HepG2 (cell line): Measurements from ENCODE around the gene ALG9. TPM values are rescaled to one million over a fixed set of nuclear protein-coding genes. Genes with fewer than 3 reads are reported as not detected.
A peak's percentile ranks its signal among the peaks of the same experiment; 100 is the strongest.

Experiments used
- ASH2L ChIP-seq: fragments of 300-600, 200-600 bp; sonication (generic); IDR thresholded peaks from 2 replicates; pipeline ENCODE4 v1.7.0; 2017; ENCODE audit warnings: low read depth, mild to moderate bottlenecking, moderate library complexity, mixed read lengths, low read length; ENCODE audit not compliant: insufficient read length
- CBX1 ChIP-seq: IDR thresholded peaks from one replicate; pipeline ENCODE4 v1.6.1; 2016; ENCODE audit warnings: antibody characterized with exemption, low read depth
- CHD4 ChIP-seq: fragments of 200-600 bp; sonication (generic); IDR thresholded peaks from 2 replicates; pipeline ENCODE4 v1.7.0; 2017; ENCODE audit warnings: mild to moderate bottlenecking, low read length, borderline replicate concordance
- FOXO1 ChIP-seq: sonication (generic); formaldehyde crosslinking; IDR thresholded peaks from 2 replicates; pipeline ENCODE4 v1.4.0; 2020; ENCODE audit warnings: missing genetic modification reagents
- NR3C1 ChIP-seq: sonication (generic); formaldehyde crosslinking; IDR thresholded peaks from 2 replicates; pipeline ENCODE4 v1.4.0; 2020; ENCODE audit warnings: missing genetic modification reagents
- SNAPC2 ChIP-seq: sonication (generic); formaldehyde crosslinking; IDR thresholded peaks from 2 replicates; pipeline ENCODE4 v1.8.1; 2022; ENCODE audit warnings: mild to moderate bottlenecking, missing genetic modification reagents
- SP1 ChIP-seq, 2 experiments: fragments of 450-650 bp in 1 of 2; sonication (generic) in 1 of 2; formaldehyde crosslinking in 1 of 2; IDR thresholded peaks; 2 replicates each; pipeline versions ENCODE4 v1.4.0 to v1.6.1; 2016 to 2020; ENCODE audit warnings: missing genetic modification reagents in 1 of 2
- ZNF12 ChIP-seq: sonication (generic); formaldehyde crosslinking; IDR thresholded peaks from 2 replicates; pipeline ENCODE4 v1.5.0; 2020; ENCODE audit warnings: missing genetic modification reagents
- ZNF160 ChIP-seq: sonication (generic); formaldehyde crosslinking; IDR thresholded peaks from 2 replicates; pipeline ENCODE4 v1.8.0; 2022; ENCODE audit warnings: mild to moderate bottlenecking, inconsistent platforms, missing genetic modification reagents
- ZNF367 ChIP-seq: sonication (generic); formaldehyde crosslinking; IDR thresholded peaks from 2 replicates; pipeline ENCODE4 v1.4.0; 2020; ENCODE audit warnings: missing genetic modification reagents, borderline replicate concordance
- ZNF766 ChIP-seq: sonication (generic); formaldehyde crosslinking; IDR thresholded peaks from 2 replicates; pipeline ENCODE4 v1.5.0; 2020; ENCODE audit warnings: missing genetic modification reagents, borderline replicate concordance
- ZNF792 ChIP-seq: IDR thresholded peaks from 2 replicates; pipeline ENCODE4 v1.6.1; 2016
- ZSCAN31 ChIP-seq: sonication (generic); formaldehyde crosslinking; IDR thresholded peaks from 2 replicates; pipeline ENCODE4 v1.5.0; 2020; ENCODE audit warnings: low read depth, mild to moderate bottlenecking, missing genetic modification reagents
- polyA plus RNA-seq, 8 experiments: library from polyadenylated mRNA; depleted of rRNA in 3 of 8; stranded (reverse) in 7 of 8; unstranded in 1 of 8; fragments of >200 nt; fragmentation: Illumina TruSeq in 4 of 8; extraction: Trizol in 4 of 8; gene quantifications; 2 replicates each; pipeline versions ENCODE4 v1.2.1 to v1.2.3, GENCODE V29; 2011 to 2016; ENCODE audit warnings: low read depth in 4 of 8, missing spikeins in 1 of 8, mixed read lengths in 1 of 8; ENCODE audit not compliant: insufficient read depth in 1 of 8
- total RNA-seq, 5 experiments: library from RNA; depleted of rRNA; stranded (reverse); fragments of >200 nt; fragmentation: Illumina TruSeq; extraction: Trizol; gene quantifications; 2 replicates each; pipeline ENCODE4 v1.2.3, GENCODE V29; 2016; ENCODE audit warnings: low read depth in 1 of 5
- TF ChIP-seq, protein P1 (sequence below): sonication (generic); formaldehyde crosslinking; IDR thresholded peaks from 2 replicates; pipeline ENCODE4 v1.4.0; 2020; ENCODE audit warnings: low read depth, missing genetic modification reagents
- TF ChIP-seq, protein P2 (sequence below): sonication (generic); formaldehyde crosslinking; IDR thresholded peaks from 2 replicates; pipeline ENCODE4 v1.4.0; 2020; ENCODE audit warnings: mild to moderate bottlenecking, missing genetic modification reagents
- TF ChIP-seq, protein P3 (sequence below): sonication (generic); formaldehyde crosslinking; IDR thresholded peaks from 2 replicates; pipeline ENCODE4 v1.8.0; 2022; ENCODE audit warnings: mild to moderate bottlenecking, missing genetic modification reagents, borderline replicate concordance
- TF ChIP-seq, protein P4 (sequence below): sonication (generic); formaldehyde crosslinking; conservative IDR thresholded peaks from 2 replicates; pipeline ENCODE4 v1.8.0; 2022; ENCODE audit warnings: mild to moderate bottlenecking, moderate library complexity, missing genetic modification reagents
- TF ChIP-seq, protein P5 (sequence below): sonication (generic); formaldehyde crosslinking; IDR thresholded peaks from 2 replicates; pipeline ENCODE4 v1.5.0; 2020; ENCODE audit warnings: mild to moderate bottlenecking, missing genetic modification reagents, moderate library complexity

ALG9 gene
- total and polyA plus RNA-seq, 2 of the 13 experiments (the other 11 are each of a cell fraction or from before 2014, with no cell fraction given) = 39.4 to 40.6 TPM

DNA sequence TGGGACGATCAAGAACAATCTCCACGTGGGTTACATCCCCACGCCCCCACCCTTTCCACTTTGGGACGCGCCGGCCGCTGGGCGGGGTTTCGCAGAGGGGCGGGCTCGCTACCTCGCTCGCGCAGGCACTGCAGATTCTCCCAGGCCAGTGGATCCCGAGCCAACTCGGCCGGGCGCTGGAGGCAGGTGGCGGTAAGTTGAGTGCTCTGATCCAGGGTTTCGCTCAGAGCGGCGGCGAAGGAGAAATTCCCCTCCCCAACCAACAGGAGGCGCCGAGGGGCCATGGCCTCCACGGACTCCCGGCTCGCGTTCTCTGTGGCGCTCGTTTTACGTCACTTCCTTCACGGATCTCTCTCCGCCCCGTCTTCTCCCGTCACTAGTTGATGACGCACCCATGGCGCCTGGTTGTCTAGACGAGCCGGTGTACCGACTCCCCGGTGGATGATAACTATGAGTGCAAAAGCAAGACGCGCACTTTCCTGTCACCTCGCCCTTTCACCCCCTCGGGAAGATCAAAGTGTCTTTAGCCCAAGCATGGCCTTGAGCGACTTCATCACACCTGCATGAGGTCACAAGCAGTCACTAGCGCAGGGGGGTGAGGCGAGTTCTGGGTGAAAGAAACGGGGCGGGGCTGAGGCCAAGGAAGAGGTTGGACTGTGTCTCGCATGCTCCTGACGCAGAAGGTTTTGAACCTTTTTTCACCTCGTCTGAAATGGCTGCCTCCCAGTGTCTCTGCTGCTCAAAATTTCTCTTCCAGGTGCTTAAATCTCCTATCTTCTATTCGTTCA lies 7.7 kb upstream of the ALG9 start, which contains the start of the genes CFAP68 and FDXACB1 (continued):
- TF ChIP-seq, protein P1, sequence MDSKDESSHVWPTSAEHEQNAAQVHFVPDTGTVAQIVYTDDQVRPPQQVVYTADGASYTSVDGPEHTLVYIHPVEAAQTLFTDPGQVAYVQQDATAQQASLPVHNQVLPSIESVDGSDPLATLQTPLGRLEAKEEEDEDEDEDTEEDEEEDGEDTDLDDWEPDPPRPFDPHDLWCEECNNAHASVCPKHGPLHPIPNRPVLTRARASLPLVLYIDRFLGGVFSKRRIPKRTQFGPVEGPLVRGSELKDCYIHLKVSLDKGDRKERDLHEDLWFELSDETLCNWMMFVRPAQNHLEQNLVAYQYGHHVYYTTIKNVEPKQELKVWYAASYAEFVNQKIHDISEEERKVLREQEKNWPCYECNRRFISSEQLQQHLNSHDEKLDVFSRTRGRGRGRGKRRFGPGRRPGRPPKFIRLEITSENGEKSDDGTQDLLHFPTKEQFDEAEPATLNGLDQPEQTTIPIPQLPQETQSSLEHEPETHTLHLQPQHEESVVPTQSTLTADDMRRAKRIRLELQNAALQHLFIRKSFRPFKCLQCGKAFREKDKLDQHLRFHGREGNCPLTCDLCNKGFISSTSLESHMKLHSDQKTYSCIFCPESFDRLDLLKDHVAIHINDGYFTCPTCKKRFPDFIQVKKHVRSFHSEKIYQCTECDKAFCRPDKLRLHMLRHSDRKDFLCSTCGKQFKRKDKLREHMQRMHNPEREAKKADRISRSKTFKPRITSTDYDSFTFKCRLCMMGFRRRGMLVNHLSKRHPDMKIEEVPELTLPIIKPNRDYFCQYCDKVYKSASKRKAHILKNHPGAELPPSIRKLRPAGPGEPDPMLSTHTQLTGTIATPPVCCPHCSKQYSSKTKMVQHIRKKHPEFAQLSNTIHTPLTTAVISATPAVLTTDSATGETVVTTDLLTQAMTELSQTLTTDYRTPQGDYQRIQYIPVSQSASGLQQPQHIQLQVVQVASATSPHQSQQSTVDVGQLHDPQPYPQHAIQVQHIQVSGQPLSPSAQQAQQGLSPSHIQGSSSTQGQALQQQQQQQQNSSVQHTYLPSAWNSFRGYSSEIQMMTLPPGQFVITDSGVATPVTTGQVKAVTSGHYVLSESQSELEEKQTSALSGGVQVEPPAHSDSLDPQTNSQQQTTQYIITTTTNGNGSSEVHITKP (CRISPR knock-in tag) = peak; percentile 40; the same call in 1 of the 2 replicates
- 0 out of 2 replicates have a peak, but pooled peaks have one; percentile 69 for TF ChIP-seq ZNF160 (CRISPR knock-in tag)
- TF ChIP-seq SNAPC2 (CRISPR knock-in tag) = no peak
- TF ChIP-seq, protein P2, sequence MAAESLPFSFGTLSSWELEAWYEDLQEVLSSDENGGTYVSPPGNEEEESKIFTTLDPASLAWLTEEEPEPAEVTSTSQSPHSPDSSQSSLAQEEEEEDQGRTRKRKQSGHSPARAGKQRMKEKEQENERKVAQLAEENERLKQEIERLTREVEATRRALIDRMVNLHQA (CRISPR knock-in tag) = no peak
- TF ChIP-seq, protein P3, sequence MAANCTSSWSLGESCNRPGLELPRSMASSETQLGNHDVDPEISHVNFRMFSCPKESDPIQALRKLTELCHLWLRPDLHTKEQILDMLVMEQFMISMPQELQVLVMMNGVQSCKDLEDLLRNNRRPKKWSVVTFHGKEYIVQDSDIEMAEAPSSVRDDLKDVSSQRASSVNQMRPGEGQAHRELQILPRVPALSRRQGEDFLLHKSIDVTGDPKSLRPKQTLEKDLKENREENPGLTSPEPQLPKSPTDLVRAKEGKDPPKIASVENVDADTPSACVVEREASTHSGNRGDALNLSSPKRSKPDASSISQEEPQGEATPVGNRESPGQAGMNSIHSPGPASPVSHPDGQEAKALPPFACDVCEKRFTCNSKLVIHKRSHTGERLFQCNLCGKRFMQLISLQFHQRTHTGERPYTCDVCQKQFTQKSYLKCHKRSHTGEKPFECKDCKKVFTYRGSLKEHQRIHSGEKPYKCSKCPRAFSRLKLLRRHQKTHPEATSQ (CRISPR knock-in tag) = no peak
- TF ChIP-seq CBX1 = peak; percentile 79
- no peak for TF ChIP-seq SP1 (IDR thresholded peaks at IDR 0.05)
- TF ChIP-seq SP1 (CRISPR knock-in tag; IDR thresholded peaks at IDR 0.05) = peak; percentile 80
- 0 out of 2 replicates have a peak, but pooled peaks have one; percentile 63 for TF ChIP-seq ZNF766
- TF ChIP-seq FOXO1 (CRISPR knock-in tag) = peak; percentile 66
- no peak for TF ChIP-seq ZNF367 (CRISPR knock-in tag)
- TF ChIP-seq ZNF12 = no peak
- TF ChIP-seq, protein P4, sequence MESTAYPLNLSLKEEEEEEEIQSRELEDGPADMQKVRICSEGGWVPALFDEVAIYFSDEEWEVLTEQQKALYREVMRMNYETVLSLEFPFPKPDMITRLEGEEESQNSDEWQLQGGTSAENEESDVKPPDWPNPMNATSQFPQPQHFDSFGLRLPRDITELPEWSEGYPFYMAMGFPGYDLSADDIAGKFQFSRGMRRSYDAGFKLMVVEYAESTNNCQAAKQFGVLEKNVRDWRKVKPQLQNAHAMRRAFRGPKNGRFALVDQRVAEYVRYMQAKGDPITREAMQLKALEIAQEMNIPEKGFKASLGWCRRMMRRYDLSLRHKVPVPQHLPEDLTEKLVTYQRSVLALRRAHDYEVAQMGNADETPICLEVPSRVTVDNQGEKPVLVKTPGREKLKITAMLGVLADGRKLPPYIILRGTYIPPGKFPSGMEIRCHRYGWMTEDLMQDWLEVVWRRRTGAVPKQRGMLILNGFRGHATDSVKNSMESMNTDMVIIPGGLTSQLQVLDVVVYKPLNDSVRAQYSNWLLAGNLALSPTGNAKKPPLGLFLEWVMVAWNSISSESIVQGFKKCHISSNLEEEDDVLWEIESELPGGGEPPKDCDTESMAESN (CRISPR knock-in tag) = peak; percentile 83; the same call in 1 of the 2 replicates
- TF ChIP-seq CHD4 = no peak
- TF ChIP-seq NR3C1 (CRISPR knock-in tag) = no peak
- peak; percentile 87 for TF ChIP-seq ASH2L
- TF ChIP-seq ZSCAN31 (CRISPR knock-in tag) = peak; percentile 95
- TF ChIP-seq, protein P5, sequence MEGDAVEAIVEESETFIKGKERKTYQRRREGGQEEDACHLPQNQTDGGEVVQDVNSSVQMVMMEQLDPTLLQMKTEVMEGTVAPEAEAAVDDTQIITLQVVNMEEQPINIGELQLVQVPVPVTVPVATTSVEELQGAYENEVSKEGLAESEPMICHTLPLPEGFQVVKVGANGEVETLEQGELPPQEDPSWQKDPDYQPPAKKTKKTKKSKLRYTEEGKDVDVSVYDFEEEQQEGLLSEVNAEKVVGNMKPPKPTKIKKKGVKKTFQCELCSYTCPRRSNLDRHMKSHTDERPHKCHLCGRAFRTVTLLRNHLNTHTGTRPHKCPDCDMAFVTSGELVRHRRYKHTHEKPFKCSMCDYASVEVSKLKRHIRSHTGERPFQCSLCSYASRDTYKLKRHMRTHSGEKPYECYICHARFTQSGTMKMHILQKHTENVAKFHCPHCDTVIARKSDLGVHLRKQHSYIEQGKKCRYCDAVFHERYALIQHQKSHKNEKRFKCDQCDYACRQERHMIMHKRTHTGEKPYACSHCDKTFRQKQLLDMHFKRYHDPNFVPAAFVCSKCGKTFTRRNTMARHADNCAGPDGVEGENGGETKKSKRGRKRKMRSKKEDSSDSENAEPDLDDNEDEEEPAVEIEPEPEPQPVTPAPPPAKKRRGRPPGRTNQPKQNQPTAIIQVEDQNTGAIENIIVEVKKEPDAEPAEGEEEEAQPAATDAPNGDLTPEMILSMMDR (CRISPR knock-in tag) = peak; percentile 99
- TF ChIP-seq ZNF792 (CRISPR knock-in tag) = peak; percentile 89
